ENCODE results near the gene MYH13. TPM values are rescaled to one million over a fixed set of nuclear protein-coding genes. Genes with fewer than 3 reads are reported as not detected.

Gene MYH13
- total RNA-seq, 1 experiment from 2014 or later: not detected

DNA sequence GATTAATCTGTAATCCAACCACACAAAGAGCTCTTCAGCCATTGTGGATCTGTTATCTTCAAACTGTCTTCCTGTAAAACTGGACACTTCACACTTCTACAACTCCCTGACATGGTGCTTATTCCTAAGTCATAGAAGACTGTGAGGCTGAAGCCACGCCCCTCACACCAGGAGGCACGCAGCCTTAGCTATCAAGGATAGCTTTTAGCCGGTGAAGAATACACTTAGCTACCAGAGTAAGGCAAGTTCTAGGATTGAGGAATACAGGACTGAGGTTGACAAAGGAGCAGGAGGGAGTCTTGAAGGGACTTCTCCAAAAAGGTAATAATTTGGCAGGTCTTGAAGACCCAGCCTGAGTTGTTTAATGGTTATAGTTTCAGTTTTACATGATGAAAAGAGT is 94.6 kb downstream of the MYH13 start:
- no CpG with 5 or more reads among the region's 3 CpGs for WGBS (ENCODE audit: extremely low coverage, insufficient read length, low lambda C conversion rate)
- no peaks in the 10 kb centered on the region for H3K9me3 Mint-ChIP-seq
- DNase-seq: no peak

More for the DNA sequence above, 94.6 kb downstream of the MYH13 start:
- Histone ChIP-seq H3K27ac (ENCODE audit: insufficient read length, low read depth, low read length) (no peak overlapping the region), H3K18ac (ENCODE audit: insufficient read length, low read depth, low read length) (no peak overlapping the region), H2BK120ac (ENCODE audit: low read depth, low read length, poor library complexity, severe bottlenecking) (no peak overlapping the region), H4K20me1 (ENCODE audit: control insufficient read depth, insufficient read depth, insufficient read length) (no peaks in the 10 kb centered on the region), H3K9me3 (ENCODE audit: control insufficient read depth, low read depth, low read length) (no peaks in the 10 kb centered on the region), H2BK5ac (ENCODE audit: insufficient read length, low read length) (no peak overlapping the region), H4K8ac (replicated peaks; ENCODE audit: insufficient read length, low read depth, low read length) (no peak overlapping the region), H2BK12ac (ENCODE audit: insufficient read length, low read depth, low read length) (no peak overlapping the region), H3K4me1 (ENCODE audit: insufficient read depth, low read length) (peaks cover 3% of the 10 kb centered on the region; the same call in 1 of the 2 replicates), H3K23me2 (ENCODE audit: insufficient read length, low read depth, low read length, poor library complexity, severe bottlenecking) (no peaks in the 10 kb centered on the region), H3K4me2 (ENCODE audit: insufficient read depth, insufficient read length, low read length) (no peak overlapping the region), H3K4ac (ENCODE audit: low read depth, low read length) (no peak overlapping the region), H3K79me2 (ENCODE audit: insufficient read depth, low read length) (no peaks in the 10 kb centered on the region), H3K56ac (ENCODE audit: insufficient read length, low read depth, low read length) (no peak overlapping the region), H3K14ac (ENCODE audit: insufficient read depth, low read length) (no peak overlapping the region), H2BK15ac (ENCODE audit: low read depth, low read length) (no peak overlapping the region), H3K23ac (ENCODE audit: insufficient read length, low read depth, low read length) (no peak overlapping the region), H2BK20ac (ENCODE audit: low read depth, low read length, poor library complexity, severe bottlenecking) (no peak overlapping the region), H3K79me1 (ENCODE audit: insufficient read depth, low read depth, low read length, poor library complexity, severe bottlenecking) (no peaks in the 10 kb centered on the region), H3K27me3 (ENCODE audit: insufficient read depth, low read length) (no peaks in the 10 kb centered on the region), H2AK5ac (ENCODE audit: insufficient read length, low read length) (no peak overlapping the region), H3K9ac (ENCODE audit: extremely low read depth, insufficient read length, low read length) (no peak overlapping the region), H2AFZ (ENCODE audit: low read length) (no peak overlapping the region), H3T11ph (ENCODE audit: low read length) (no peak overlapping the region), H4K91ac (ENCODE audit: insufficient read length, low read depth, low read length) (no peak overlapping the region), H4K5ac (ENCODE audit: insufficient read length, low read depth, low read length) (no peak overlapping the region)
- H3K27me3 Mint-ChIP-seq (ENCODE audit: low read depth): no peaks in the 10 kb centered on the region; the same call in 1 of the 2 replicates
- H3K27ac Mint-ChIP-seq: no peak overlapping the region
- TF ChIP-seq, protein P1, sequence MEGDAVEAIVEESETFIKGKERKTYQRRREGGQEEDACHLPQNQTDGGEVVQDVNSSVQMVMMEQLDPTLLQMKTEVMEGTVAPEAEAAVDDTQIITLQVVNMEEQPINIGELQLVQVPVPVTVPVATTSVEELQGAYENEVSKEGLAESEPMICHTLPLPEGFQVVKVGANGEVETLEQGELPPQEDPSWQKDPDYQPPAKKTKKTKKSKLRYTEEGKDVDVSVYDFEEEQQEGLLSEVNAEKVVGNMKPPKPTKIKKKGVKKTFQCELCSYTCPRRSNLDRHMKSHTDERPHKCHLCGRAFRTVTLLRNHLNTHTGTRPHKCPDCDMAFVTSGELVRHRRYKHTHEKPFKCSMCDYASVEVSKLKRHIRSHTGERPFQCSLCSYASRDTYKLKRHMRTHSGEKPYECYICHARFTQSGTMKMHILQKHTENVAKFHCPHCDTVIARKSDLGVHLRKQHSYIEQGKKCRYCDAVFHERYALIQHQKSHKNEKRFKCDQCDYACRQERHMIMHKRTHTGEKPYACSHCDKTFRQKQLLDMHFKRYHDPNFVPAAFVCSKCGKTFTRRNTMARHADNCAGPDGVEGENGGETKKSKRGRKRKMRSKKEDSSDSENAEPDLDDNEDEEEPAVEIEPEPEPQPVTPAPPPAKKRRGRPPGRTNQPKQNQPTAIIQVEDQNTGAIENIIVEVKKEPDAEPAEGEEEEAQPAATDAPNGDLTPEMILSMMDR (conservative IDR thresholded peaks at IDR 0.05): no peak
- peaks cover 17 to 24% of the 10 kb centered on the region in 2 experiments for H3K4me1 Mint-ChIP-seq
- H3K4me3 Mint-ChIP-seq: no peak overlapping the region
- H3K36me3 Mint-ChIP-seq (ENCODE audit: insufficient read depth in 1 of 3, low read depth in 3 of 3): no peaks in the 10 kb centered on the region
